Mammary epithelial cell (primary cell): Measurements from ENCODE around the gene DOCK8.

Source experiments
- CTCF ChIP-seq, 2 donors: IDR thresholded peaks in 1 of 2; conservative IDR thresholded peaks in 1 of 2; 2 replicates each; pipeline ENCODE4 v1.5.1; 2011 to 2012; ENCODE audit warnings: inconsistent platforms in 2 of 2, low read length in 2 of 2, mild to moderate bottlenecking in 2 of 2, control low read depth in 1 of 2, low read depth in 1 of 2; ENCODE audit not compliant: insufficient read depth in 1 of 2; ENCODE audit errors: extremely low read depth in 1 of 2
- EZH2 ChIP-seq: IDR thresholded peaks from 2 replicates; pipeline ENCODE4 v1.6.1; 2012; ENCODE audit warnings: low read length, inconsistent platforms, borderline replicate concordance

- no peak for TF ChIP-seq CTCF (conservative IDR thresholded peaks at IDR 0.05 in 1 of 2, IDR thresholded peaks at IDR 0.05 in 1 of 2; ENCODE audit: extremely low read depth in 1 of 2, insufficient read depth in 1 of 2, low read depth in 1 of 2, low read length in 2 of 2)
- no peak for TF ChIP-seq EZH2
These were observed 51.6 kb downstream of the DOCK8 start for GRCh38 chr9:266228-266627.
